Right lobe of liver (tissue), 6 donors: ENCODE measurements around the gene CCR8. TPM values are rescaled to one million over a fixed set of nuclear protein-coding genes. Genes with fewer than 3 reads are reported as not detected.
"Not testable (repeated sequence)": the region's sequence is repeated elsewhere in the genome, so short reads cannot be mapped to it uniquely, and the experiment has no call there.

Source experiments
- ATAC-seq, 4 donors: fragments of 200-7000 bp; cut with Tn5 transposase; one replicate each; pipeline ENCODE4 v1.9.1; 2020; ENCODE audit warnings: mild to moderate bottlenecking in 4 of 4, moderate library complexity in 4 of 4
- DNase-seq, 3 donors: peaks; one replicate each; pipeline ENCODE4 v3.0.0-alpha.2; 2020
- H3K27ac ChIP-seq, 3 donors: fragments of 200-600 bp; one replicate each; pipeline ENCODE4 v1.8.0; 2022
- H3K27me3 ChIP-seq, 2 donors: fragments of 200-600 bp; one replicate each; pipeline ENCODE4 v1.8.0; 2022
- H3K36me3 ChIP-seq, 4 donors: fragments of 200-600 bp; sonication (generic) in 1 of 4; one replicate each; pipeline versions ENCODE4 v1.5.1 to v1.8.0; 2017 to 2022; ENCODE audit warnings: control low read depth in 1 of 4
- H3K4me1 ChIP-seq, 4 donors: fragments of 200-600 bp; sonication (generic) in 1 of 4; one replicate each; pipeline versions ENCODE4 v1.5.1 to v1.8.0; 2017 to 2022; ENCODE audit warnings: control low read depth in 1 of 4
- H3K4me3 ChIP-seq, 3 donors: fragments of 200-600 bp; one replicate each; pipeline ENCODE4 v1.8.0; 2022
- H3K9me3 ChIP-seq, 4 donors: fragments of 200-600 bp; sonication (generic) in 1 of 4; one replicate each; pipeline versions ENCODE4 v1.5.1 to v1.8.0; 2017 to 2022; ENCODE audit warnings: control low read depth in 1 of 4
- POLR2A ChIP-seq: fragments of 450-650 bp; IDR thresholded peaks from one replicate; pipeline ENCODE4 v1.6.1; 2017; ENCODE audit warnings: antibody characterized with exemption, mild to moderate bottlenecking
- WGBS: methylation state at CpG from one replicate; pipeline ENCODE4 v1.1.6; 2018; ENCODE audit warnings: low coverage, low lambda C conversion rate; ENCODE audit not compliant: insufficient coverage; ENCODE audit errors: missing lambda C conversion rate; 5-methylcytosine and 5-hydroxymethylcytosine counted together
- intact Hi-C, 2 donors: fragments of 100-400 bp; cut with DNase I; formaldehyde crosslinking; loops; one replicate each; pipeline versions ENCODE4 v1.11.2 to v1.14.1; 2022
- total RNA-seq, 6 experiments: library from RNA; depleted of rRNA in 2 of 6; stranded (reverse); fragments of >200 nt in 2 of 6; fragmentation: NEBNext Ultra II Directional in 3 of 6; extraction: Animal tissue kit (Norgen Biotek cat#: 25700) in 3 of 6; gene quantifications; one replicate each; pipeline versions ENCODE4 v1.1.0 to v1.2.4, GENCODE V29; 2016 to 2023
- TF ChIP-seq, protein P1 (sequence below), 4 donors: fragments of 200-600 bp in 3 of 4; fragments of 450-650 bp in 1 of 4; IDR thresholded peaks; one replicate each; pipeline versions ENCODE4 v1.5.1 to v1.8.0; 2016 to 2022; ENCODE audit warnings: antibody characterized with exemption in 4 of 4, mild to moderate bottlenecking in 2 of 4
- donor health status: DM: no; HTN: yes; CAD: no.
- donor health status: DM: no; HTN: no; CAD: no.
- donor health status: DM: no; HTN: no; CAD: no.
- donor health status: DM: no; HTN: yes; CAD: no.
- donor health status: DM: no; HTN: yes; CAD: no.

The CCR8 gene
- total RNA-seq, 6 experiments from 2014 or later: not detected

DNA sequence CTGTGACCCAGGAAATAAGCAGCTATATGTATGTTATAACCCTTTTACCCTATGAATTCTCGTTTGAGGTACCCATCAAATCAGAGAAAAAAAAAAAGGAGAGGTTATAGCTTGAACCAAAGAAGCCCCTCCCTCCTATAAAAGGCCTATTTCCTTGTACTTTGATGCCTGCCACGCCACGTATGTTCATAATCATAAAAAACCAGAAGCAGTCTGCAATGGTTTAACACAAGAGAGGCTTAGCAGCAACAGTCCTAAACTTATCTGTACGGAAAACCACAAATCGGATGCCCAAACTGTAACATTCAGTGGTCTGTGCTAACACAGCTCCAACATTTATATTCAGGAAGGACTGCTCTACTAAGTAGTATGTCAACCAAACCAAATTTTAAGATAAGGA is 21.2 kb downstream of the CCR8 start:
- Histone ChIP-seq H3K4me1 (peaks cover 0 to 15% (median 3%) of the 10 kb centered on the region in 4 donors), H3K4me3 (no peak overlapping the region), H3K36me3 (no peaks in the 10 kb centered on the region), H3K9me3 (no peaks in the 10 kb centered on the region), H3K27me3 (no peaks in the 10 kb centered on the region), H3K27ac (no peak overlapping the region)
- TF ChIP-seq, protein P1, sequence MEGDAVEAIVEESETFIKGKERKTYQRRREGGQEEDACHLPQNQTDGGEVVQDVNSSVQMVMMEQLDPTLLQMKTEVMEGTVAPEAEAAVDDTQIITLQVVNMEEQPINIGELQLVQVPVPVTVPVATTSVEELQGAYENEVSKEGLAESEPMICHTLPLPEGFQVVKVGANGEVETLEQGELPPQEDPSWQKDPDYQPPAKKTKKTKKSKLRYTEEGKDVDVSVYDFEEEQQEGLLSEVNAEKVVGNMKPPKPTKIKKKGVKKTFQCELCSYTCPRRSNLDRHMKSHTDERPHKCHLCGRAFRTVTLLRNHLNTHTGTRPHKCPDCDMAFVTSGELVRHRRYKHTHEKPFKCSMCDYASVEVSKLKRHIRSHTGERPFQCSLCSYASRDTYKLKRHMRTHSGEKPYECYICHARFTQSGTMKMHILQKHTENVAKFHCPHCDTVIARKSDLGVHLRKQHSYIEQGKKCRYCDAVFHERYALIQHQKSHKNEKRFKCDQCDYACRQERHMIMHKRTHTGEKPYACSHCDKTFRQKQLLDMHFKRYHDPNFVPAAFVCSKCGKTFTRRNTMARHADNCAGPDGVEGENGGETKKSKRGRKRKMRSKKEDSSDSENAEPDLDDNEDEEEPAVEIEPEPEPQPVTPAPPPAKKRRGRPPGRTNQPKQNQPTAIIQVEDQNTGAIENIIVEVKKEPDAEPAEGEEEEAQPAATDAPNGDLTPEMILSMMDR (IDR thresholded peaks at IDR 0.05): no peak
- no peak for TF ChIP-seq POLR2A
- intact Hi-C loops: no loop called here
- 59% methylated on average over 3 of the region's 5 CpGs for WGBS
- DNase-seq: no peak
- ATAC-seq: no peak

DNA sequence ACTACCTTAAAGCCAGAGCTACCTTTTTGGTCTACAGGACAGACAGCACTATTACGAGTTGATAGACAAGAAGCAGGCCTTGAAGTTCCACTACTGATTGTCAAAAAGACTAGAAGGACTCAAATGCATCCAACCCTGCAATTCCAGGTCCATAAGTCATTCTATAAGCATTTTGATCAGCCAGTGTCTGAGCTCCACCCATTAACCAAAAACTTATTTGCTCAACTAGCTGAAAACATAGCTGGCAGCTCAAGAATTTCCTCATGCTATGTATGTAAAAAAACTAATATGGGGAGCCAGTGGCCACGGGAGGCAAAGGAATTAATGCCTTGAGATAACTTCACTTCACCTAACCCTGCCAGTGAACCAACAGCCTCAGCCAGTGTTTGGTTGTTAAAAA is 21.6 kb downstream of the CCR8 start:
- ATAC-seq, intact Hi-C loops, DNase-seq, H3K9me3 ChIP-seq, H3K4me3 ChIP-seq, H3K27ac ChIP-seq, H3K36me3 ChIP-seq, H3K27me3 ChIP-seq: not testable (repeated sequence)
- H3K4me1 ChIP-seq: peaks cover 0 to 15% (median 3%) of the 10 kb centered on the region in 4 donors
- WGBS: 76% methylated on average over 2 of the region's 2 CpGs

DNA sequence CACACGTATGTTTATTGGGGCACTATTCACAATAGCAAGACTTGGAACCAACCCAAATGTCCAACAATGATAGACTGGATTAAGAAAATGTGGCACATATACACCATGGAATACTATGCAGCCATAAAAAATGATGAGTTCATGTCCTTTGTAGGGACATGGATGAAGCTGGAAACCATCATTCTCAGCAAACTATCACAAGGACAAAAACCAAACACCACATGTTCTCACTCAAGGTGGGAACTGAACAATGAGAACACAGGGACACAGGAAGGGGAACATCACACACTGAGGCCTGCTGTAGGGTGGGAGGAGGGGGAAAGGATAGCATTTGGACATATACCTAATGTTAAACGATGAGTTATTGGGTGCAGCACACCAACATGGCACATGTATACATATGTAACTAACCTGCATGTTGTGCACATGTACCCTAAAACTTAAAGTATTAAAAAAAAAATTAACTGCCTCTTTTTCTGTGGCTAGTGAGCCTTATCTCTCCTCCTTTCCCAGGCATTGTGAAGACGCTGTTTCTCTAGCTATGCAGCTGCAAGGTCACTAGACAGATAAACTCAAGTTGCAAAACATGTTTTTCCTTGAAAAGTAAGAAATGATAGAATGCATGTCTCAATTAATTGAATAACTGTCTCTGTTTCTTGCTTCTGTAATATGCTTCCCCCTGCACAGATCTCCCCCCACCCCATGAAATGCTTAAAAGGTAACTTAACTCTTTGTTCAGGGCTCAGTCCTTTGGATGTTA is 23.8 kb downstream of the CCR8 start:
- WGBS: 72% methylated on average over 3 of the region's 3 CpGs
- intact Hi-C loops, DNase-seq, ATAC-seq, H3K27me3 ChIP-seq, H3K36me3 ChIP-seq, H3K9me3 ChIP-seq, H3K4me3 ChIP-seq, H3K4me1 ChIP-seq, H3K27ac ChIP-seq: not testable (repeated sequence)

DNA sequence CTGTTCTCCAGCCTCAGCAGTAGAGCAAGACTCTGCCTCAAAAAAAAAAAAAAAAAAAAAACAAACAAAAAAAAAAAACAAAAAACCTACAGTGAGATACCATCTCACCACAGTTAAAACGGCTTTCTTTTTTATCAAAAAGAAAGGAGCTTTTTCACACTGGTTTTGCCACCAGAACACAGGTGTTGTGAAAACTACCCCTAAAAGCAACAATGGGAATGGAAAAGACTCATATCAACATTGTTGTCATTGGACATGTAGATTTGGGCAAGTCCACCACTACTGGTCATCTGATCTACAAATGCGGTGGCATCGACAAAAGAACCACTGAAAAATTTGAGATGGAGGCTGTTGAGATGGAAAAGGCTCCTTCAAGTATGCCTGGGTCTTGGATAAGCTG is 28.8 kb downstream of the CCR8 start:
- WGBS: 85% methylated on average over 3 of the region's 3 CpGs
- no peak for ATAC-seq

DNA sequence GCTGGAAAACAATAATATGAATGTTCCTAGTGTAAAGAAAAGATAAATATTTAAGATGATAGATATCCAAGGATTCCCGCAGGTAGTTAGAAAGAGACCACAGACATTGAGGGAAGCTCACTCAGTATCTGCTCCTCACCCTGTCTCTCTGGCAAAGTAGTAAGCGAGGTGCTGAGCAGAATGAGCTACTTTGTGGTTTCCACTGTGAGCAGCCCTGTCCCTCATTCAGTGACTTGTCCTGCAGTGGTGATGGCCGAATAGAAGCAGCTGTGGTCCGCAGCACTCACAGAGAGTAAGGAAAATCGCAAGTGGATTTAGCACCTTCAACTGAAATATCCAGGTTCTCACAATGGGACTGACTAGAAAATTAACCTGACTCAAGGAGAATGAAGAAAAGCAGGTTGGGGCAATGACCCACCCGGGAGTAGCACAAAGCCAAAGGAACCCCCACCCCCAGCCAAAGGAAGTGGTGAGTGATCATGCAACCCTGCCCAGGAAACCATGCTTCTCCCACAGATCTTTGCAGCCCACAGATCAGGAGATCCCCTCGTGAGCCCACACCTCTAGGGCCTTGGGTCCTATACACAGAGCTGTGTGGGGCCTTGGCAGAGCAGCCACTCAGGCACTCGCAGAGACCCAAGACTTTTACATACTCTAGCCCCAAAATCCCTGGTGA is 31.9 kb downstream of the CCR8 start:
- Histone ChIP-seq H3K27ac (no peak overlapping the region), H3K9me3 (no peaks in the 10 kb centered on the region), H3K27me3 (no peaks in the 10 kb centered on the region), H3K36me3 (no peaks in the 10 kb centered on the region), H3K4me3 (no peak overlapping the region), H3K4me1 (peaks cover 0 to 8% (median 0%) of the 10 kb centered on the region in 4 donors)
- 63% methylated on average over 7 of the region's 8 CpGs for WGBS
- intact Hi-C loops: no loop called here
- ATAC-seq (no peak), DNase-seq (no peak)
- TF ChIP-seq, protein P1 (IDR thresholded peaks at IDR 0.05): no peak
- TF ChIP-seq POLR2A: no peak

More for the DNA sequence above, 28.8 kb downstream of the CCR8 start:
- no peak for DNase-seq
- intact Hi-C loops: no loop called here
- Histone ChIP-seq H3K27ac (no peak overlapping the region), H3K4me1 (peaks cover 0 to 8% (median 0%) of the 10 kb centered on the region in 4 donors), H3K36me3 (no peaks in the 10 kb centered on the region), H3K9me3 (no peaks in the 10 kb centered on the region), H3K27me3 (no peaks in the 10 kb centered on the region), H3K4me3 (no peak overlapping the region)
- TF ChIP-seq POLR2A: no peak
- TF ChIP-seq, protein P1 (IDR thresholded peaks at IDR 0.05): no peak
